H1 (cell line): Measurements from ENCODE around the gene FOXO4. TPM values are rescaled to one million over a fixed set of nuclear protein-coding genes. Genes with fewer than 3 reads are reported as not detected.

Experiments
- JUND ChIP-seq: IDR thresholded peaks from 2 replicates; pipeline ENCODE4 v1.6.1; 2011; ENCODE audit warnings: mild to moderate bottlenecking, improper control_type of control experiment, low read length
- TAF1 ChIP-seq: IDR thresholded peaks from 2 replicates; pipeline ENCODE4 v1.6.1; 2011; ENCODE audit warnings: mild to moderate bottlenecking, low read depth, low read length
- TAF7 ChIP-seq: optimal IDR thresholded peaks from 2 replicates; pipeline ENCODE3; 2011; ENCODE audit warnings: low read depth, mild to moderate bottlenecking, inconsistent platforms, low read length, moderate library complexity, borderline replicate concordance
- polyA plus RNA-seq, 7 experiments: library from polyadenylated mRNA; depleted of rRNA in 3 of 7; stranded (reverse) in 5 of 7; unstranded in 2 of 7; fragments of >200 nt in 5 of 7; fragments of 200-250 nt in 2 of 7; gene quantifications; 1 replicate in 5 of 7; 2 replicates in 1 of 7; 4 replicates in 1 of 7; pipeline versions ENCODE4 v1.2.1 to v1.2.3, GENCODE V29; 2011 to 2013; ENCODE audit warnings: missing spikeins in 2 of 7, mixed read lengths in 2 of 7
- total RNA-seq: library from RNA; stranded (reverse); fragmentation: NEBNext Ultra II Directional; extraction: Animal tissue kit (Norgen Biotek cat#: 25700); gene quantifications from 2 replicates; pipeline ENCODE4 v1.2.1, GENCODE V29; 2021
- TF ChIP-seq, protein P1 (sequence below): IDR thresholded peaks from 2 replicates; pipeline ENCODE4 v1.6.1; 2011; ENCODE audit warnings: low read length, improper control_type of control experiment

FOXO4 gene
- total and polyA plus RNA-seq, 2 of the 8 experiments (the other 6 are each of a cell fraction or from before 2014, with no cell fraction given): 12.3 to 57.4 TPM

DNA sequence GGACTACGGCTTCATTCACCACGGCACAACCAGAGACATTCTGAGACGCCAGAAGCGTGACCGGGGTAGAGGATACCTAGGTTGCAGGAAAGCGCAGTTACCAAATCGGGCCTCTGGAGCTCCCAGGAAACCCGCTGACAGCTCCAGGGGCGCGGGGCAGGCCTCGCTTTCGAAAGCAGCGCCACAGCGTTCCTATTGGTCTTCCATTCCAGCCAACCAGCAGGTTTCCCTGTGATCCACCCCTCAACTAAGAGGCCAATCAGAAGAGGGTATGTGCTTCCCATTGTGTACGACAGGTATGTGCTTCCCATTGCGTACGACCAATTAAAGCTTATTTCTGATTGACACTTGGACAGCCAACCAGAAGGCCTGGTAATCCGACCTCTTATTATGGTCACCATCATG is 42.4 kb upstream of the FOXO4 start (continued):
- TF ChIP-seq TAF1 (peak; percentile 56; the same call in 1 of the 2 replicates), JUND (no peak), TAF7 (no peak)
- TF ChIP-seq, protein P1, sequence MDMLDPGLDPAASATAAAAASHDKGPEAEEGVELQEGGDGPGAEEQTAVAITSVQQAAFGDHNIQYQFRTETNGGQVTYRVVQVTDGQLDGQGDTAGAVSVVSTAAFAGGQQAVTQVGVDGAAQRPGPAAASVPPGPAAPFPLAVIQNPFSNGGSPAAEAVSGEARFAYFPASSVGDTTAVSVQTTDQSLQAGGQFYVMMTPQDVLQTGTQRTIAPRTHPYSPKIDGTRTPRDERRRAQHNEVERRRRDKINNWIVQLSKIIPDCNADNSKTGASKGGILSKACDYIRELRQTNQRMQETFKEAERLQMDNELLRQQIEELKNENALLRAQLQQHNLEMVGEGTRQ: no peak
